ENCODE measurements around the gene TNFAIP8. TPM values are rescaled to one million over a fixed set of nuclear protein-coding genes. Genes with fewer than 3 reads are reported as not detected.

TNFAIP8 gene
- polyA plus RNA-seq, 3 donors, result 11.0 to 69.1 (median 22.9) TPM

- H3K27ac ChIP-seq (ENCODE audit: low read depth, low read length), result no peak overlapping the region
- WGBS, 3 donors, result 56 to 73% (median 71%) methylated on average over 6 of the region's 6 CpGs
Measured at GRCh38 chr5:119341452-119342349, 14.1 kb upstream of the TNFAIP8 start.

DNA sequence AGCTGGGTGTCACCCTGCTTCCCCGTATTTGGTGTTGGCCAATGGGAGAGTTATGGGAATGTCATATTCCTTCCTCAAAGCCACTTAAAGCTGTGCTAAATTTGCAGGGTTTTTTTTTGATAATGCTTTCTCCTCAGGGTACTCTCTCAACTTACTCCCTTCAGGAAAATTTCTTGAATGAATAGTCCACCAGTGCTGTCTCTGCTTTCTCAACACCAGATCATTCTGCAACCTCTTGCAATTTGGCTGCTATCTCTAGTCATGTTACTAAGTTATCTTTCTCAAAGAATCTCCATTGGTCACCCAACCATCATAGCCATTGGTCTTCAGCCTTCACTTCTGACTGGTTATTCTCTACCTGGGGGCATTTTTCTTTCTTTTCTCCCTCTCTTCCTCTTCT lies 13.4 kb upstream of the TNFAIP8 start:
- WGBS, 3 donors, result 67 to 95% (median 68%) methylated on average over 1 of the region's 1 CpG
- H3K27ac ChIP-seq (ENCODE audit: low read depth, low read length), result no peak overlapping the region

- 34 to 72% (median 63%) methylated on average over 6 of the region's 6 CpGs for WGBS, 3 donors
- no peak overlapping the region for H3K27ac ChIP-seq (ENCODE audit: low read depth, low read length)
Measured at GRCh38 chr5:119343052-119343451, 12.8 kb upstream of the TNFAIP8 start.

DNA sequence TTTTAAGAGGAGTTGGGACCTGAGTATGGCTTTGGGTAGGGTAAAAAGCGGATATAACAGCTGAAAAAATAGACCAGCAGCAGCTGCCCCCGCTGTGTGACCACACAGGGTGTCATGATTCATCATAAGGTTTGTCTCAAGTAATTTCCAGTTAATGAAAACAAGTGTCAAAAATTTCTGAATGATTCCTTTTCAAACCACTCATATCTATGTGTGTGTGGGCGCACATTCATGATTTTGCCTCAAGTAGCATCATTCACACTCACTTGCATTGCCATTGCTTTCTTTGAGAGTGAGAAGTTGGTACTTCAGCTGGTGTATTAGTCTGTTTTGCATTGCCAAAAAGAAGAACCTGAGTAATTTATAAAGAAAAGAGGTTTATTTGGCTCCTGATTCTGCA lies 12.1 kb upstream of the TNFAIP8 start:
- WGBS, 3 donors, result 78 to 96% (median 86%) methylated on average over 3 of the region's 3 CpGs
- H3K27ac ChIP-seq (ENCODE audit: low read depth, low read length), result no peak overlapping the region

DNA sequence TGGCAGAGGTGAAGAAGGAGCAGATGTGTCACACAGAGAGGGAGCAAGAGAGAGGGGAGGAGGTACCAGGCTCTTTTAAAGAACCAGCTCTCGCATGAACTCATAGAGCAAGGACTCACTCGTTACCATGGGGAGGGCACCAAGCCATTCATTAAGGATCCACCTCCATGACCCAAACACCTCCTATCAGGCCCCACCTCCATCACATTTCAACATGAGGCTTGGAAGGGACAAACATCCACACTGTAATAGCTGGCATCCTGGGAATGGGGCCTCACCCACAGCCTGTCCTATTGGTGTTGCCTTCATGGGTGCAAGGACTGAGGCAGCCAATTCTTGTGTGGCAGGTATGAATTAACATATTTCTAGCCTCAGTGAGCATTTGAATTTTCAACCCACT lies 11.6 kb upstream of the TNFAIP8 start:
- no peak overlapping the region for H3K27ac ChIP-seq (ENCODE audit: low read depth, low read length)
- 47 to 74% (median 50%) methylated on average over 2 of the region's 2 CpGs for WGBS, 3 donors

GRCh38 chr5:119345861-119346260 lies 10.0 kb upstream of the TNFAIP8 start:
- no peak overlapping the region for H3K27ac ChIP-seq (ENCODE audit: low read depth, low read length)
- 66 to 68% (median 68%) methylated on average over 3 of the region's 3 CpGs for WGBS, 3 donors

- no peak overlapping the region for H3K27ac ChIP-seq (ENCODE audit: low read depth, low read length)
- WGBS, 3 donors, result 69 to 92% (median 72%) methylated on average over 2 of the region's 2 CpGs
Measured at GRCh38 chr5:119346394-119346793, 9.4 kb upstream of the TNFAIP8 start.

DNA sequence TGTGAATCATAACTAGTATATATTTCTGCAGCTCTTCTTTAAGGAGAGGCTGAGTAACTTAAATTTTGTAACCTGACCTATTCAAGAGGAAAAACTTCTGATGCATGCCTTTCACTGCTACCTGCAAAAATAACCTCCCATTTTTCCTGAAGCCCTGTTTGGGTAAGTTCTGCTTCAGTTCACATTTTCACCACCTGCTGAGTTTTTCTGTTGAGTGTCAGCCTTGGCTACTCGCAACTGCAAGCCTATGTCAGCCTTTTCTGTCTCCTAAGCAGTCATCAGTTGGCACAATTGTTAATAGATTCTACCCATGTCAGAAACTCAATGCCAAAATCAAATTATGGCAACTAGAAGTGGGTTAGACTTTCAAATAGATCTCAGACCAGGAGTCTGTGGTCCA lies 8.2 kb upstream of the TNFAIP8 start:
- WGBS, 3 donors, result 0 to 52% (median 4%) methylated on average over 1 of the region's 1 CpG
- H3K27ac ChIP-seq (ENCODE audit: low read depth, low read length), result no peak overlapping the region

GRCh38 chr5:119347991-119348390 lies 7.8 kb upstream of the TNFAIP8 start:
- WGBS, 3 donors, result 45 to 80% (median 51%) methylated on average over 1 of the region's 1 CpG
- H3K27ac ChIP-seq (ENCODE audit: low read depth, low read length), result no peak overlapping the region

DNA sequence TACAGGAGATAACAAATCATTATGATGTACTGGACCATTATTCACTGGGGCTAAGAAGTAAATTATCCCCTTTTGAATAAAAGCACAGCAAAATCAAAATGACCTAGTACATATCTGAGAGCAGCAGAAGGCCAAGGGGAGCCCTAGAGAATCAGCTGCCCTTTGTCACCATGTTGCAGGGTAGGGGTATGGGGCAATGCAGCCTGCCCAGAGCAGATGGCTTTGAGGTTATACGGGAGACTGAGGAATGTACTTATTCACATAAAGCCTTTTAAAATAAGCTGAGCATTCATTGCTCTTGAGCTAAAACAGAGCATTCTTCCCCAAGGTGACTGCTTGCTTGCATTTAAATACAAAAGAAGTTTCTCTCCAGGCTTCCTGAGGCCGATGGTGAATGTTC lies 2.6 kb upstream of the TNFAIP8 start:
- WGBS, 3 donors, result 71 to 81% (median 74%) methylated on average over 2 of the region's 2 CpGs
- no peak overlapping the region for H3K27ac ChIP-seq (ENCODE audit: low read depth, low read length)

DNA sequence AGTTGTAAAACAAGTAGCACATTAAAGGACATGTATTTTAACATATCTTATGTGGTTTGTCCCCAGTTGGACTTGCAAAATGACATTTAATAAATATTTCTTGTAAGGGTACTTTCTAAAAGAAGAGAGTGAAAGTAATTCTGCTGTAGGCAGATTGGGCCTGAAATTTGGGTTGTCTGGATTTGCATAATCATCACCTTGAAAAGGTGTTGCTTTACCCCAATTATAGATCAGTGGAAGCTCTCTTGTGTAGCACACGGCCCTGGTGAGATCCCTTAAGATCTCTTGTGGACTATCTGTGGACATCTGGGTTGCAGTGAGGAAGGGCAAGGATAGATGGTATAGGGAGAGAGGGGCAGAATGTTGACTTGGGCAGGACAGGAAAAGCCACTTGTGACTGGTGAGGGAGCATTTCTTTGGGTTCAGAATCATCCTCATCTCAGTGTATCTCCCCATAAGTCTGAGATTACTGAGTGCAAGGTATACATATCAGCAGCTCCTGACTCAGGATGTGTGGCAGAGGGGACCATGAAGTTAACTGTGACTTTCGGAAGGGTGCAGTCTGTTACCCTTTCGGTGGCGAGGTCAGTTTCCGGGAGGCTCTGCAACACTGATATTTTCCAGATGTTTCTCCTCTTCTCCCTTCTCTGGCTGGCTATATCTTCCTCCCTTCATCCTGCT lies 2.0 kb upstream of the TNFAIP8 start:
- WGBS, 3 donors, result 80 to 90% (median 82%) methylated on average over 5 of the region's 5 CpGs
- no peak overlapping the region for H3K27ac ChIP-seq (ENCODE audit: low read depth, low read length)

DNA sequence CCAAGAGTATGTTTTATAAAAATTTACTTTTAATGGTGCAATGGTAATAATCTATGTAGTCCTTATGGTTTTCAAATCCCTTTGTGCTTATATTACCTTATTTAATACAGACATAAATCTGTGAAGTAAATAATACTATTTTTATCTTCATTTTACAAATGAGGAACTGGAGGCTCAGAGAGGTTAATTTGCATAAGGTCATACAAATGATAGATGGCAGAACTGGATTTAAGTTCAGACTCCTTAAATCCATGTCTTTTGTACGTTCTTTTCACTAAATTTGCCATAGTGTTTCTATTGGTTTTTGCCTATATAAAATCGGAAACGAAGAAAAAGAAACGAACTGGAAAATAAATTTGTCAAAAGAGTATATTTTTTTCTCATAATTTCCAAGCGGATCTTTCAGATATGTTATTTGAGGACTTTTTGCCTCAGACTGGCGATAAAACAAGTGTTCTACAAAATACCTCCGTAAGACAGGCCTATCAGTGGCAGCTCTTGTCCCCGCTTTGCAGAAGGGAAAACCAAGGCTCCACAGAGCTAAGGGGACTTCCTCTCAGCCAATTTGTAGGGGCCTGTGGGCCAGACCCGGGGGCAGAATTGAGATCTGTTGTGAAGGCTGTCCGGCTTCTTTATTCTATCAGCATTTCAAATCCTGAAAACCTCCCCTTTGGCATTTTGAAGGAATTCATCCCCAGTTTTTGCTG lies 1.1 kb upstream of the TNFAIP8 start:
- no peak overlapping the region for H3K27ac ChIP-seq (ENCODE audit: low read depth, low read length)
- 91 to 94% (median 91%) methylated on average over 10 of the region's 10 CpGs for WGBS, 3 donors

DNA sequence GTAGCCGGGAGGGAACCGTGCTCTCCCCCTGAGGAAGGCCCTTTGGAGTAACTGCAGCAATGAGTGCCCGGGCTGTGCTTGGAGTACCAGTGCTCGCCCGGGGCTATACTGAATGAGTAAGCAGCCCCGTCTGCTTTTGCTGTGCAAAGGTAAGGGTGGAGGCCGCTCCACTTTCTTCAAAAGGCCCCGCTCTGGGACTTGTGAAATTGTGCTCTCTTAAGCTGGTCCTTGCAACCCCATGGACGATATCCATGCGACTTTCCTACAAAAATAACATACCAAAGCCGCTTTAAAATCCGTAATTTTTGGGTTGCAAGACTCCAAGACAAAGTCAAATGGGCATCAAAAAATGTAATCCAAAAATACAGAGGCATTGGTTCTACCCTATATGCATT lies 578 bp upstream of the TNFAIP8 start:
- H3K27ac ChIP-seq (ENCODE audit: low read depth, low read length), result no peak overlapping the region
- WGBS, 3 donors, result 63 to 78% (median 71%) methylated on average over 12 of the region's 12 CpGs

- WGBS, 3 donors, result 13 to 36% (median 22%) methylated on average over 4 of the region's 4 CpGs
- H3K27ac ChIP-seq (ENCODE audit: low read depth, low read length), result no peak overlapping the region
Measured at GRCh38 chr5:119356612-119357188, 881 bp downstream of the TNFAIP8 start.

- no peak overlapping the region for H3K27ac ChIP-seq (ENCODE audit: low read depth, low read length)
- 64 to 71% (median 67%) methylated on average over 3 of the region's 3 CpGs for WGBS, 3 donors
Measured at GRCh38 chr5:119357270-119357669, 1.5 kb downstream of the TNFAIP8 start.

DNA sequence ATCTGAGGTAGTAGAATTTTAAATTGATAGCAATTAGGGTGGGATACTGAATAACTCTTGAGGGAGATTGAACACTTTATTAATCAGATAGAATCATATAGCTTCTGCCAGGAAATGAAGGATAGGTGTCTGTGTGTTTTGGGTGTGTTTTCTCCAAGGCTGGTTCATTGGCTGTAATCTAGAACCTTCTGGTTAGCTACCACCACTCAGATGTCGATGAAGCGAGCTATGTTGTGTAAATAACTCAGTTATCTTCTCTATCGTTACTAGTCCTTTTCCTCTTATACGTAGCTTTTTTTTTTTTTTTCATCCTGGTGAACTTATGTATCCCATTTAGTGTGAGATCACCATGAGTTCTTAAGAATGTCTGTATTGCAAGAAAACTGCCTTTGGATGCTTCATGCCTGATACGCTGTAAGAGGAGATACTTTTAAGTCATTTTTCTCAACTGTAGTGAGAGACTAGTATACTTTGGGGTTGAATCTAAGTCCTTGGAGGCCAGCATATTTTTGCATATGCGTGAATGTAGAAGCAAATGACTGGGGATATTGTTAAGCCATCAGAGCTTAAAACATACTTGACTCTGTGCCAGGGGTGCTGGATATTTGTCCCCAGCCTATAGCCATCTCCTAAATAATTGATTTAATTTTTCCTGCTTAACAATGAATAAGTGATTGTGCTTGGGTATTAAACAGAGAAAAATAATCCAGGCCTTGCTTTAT lies 2.1 kb downstream of the TNFAIP8 start:
- WGBS, 3 donors, result 75 to 85% (median 83%) methylated on average over 6 of the region's 6 CpGs
- H3K27ac ChIP-seq (ENCODE audit: low read depth, low read length), result no peak overlapping the region

DNA sequence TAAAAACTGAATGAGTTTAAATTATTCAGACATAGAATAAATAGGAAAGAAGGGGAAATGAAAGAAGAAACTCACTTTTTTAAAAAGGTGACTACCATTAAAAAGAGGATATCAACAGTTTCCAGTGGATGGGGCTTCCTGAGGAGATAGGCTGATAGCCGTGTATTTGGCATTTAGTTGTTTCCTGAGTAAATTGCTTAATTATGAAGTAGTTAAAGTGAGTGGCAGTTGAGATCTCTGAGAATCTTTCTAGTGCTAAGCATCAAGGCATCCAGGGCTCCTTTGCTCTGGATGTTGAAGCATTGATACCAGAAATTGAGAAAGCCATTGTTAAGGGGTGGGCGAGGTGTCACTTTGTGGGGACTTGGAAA lies 2.7 kb downstream of the TNFAIP8 start:
- whole genome bisulfite sequencing, 3 donors, result 61 to 87% (median 68%) methylated on average over 2 of the region's 2 CpGs
- no peak overlapping the region for H3K27ac ChIP-seq (ENCODE audit: low read depth, low read length)

DNA sequence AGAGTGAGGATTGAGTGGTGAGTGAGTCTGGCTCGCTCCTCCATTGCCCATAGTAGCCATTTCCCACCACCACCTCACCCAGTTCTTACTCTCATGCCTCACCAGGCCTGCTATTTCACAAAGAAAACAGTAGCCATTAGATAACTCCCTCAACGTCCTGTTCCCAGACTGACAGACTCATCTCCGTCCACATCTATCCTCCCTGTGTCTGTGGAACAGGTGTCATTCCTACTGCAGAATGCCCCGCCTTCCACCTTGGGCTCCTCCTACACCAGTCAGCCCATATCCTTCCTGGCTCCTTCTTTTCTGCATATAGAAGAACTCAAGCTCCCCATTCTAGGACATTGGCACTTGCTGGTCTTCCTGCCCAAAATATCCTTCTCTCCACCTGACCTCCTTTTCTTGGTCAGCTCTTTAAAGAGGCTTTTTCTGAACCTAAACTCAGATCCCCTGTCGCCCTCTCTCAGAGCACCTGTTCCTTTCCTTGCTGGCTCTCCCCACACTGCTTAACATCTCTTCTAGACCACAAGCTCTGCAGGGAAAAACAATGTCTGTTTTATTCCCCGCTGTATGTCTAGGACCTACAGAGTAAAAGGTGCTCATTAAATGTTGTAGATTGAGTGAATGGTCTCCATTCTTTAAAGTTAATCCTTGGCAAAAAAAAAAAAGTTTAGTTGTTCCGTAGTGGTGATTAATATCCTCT lies 3.2 kb downstream of the TNFAIP8 start:
- H3K27ac ChIP-seq (ENCODE audit: low read depth, low read length), result no peak overlapping the region
- WGBS, 3 donors, result 75 to 91% (median 76%) methylated on average over 7 of the region's 7 CpGs
